HepG2 (cell line): ENCODE data around the gene KRTAP9-9. TPM values are rescaled to one million over a fixed set of nuclear protein-coding genes. Genes with fewer than 3 reads are reported as not detected.

ENCODE experiments used
- ATAC-seq: fragments of 200-7000 bp; cut with Tn5 transposase; 3 replicates; pipeline ENCODE4 v1.9.1; 2020; ENCODE audit warnings: mild to moderate bottlenecking, moderate library complexity
- BruUV-seq: library from RNA; stranded (reverse); fragments of 400-500 nt; replicated peaks from 2 replicates; lab custom pipeline; 2021; lab: Mats Ljungman, UMichigan
- CTCF ChIA-PET: fragments of 300-600 bp; formaldehyde crosslinking; extraction: SDS; loops from one replicate; lab custom pipeline; 2021; ENCODE audit warnings: low total read pairs, inconsistent platforms, low intra/inter-chr PET ratio; lab: Yijun Ruan, JAX
- POLR2A ChIA-PET: fragments of 350-600 bp; sonication (Branson Sonifier 250); formaldehyde crosslinking; loops from one replicate; lab custom pipeline; 2020; ENCODE audit warnings: antibody characterized with exemption, inconsistent platforms; lab: Yijun Ruan, JAX
- DNase-seq: peaks from one replicate; pipeline ENCODE4 v3.0.0-alpha.2; 2015; ENCODE audit warnings: low spot score
- FAIRE-seq: peaks from 3 replicates; lab custom pipeline; 2011; peaks lifted over from hg19 to GRCh38; lab: Jason Lieb, UNC
- H2AFZ ChIP-seq: one replicate; pipeline ENCODE4 v1.6.1; 2011; ENCODE audit warnings: low read length, inconsistent platforms
- H3K27ac ChIP-seq: fragments of 300-600 bp; 3 replicates; pipeline ENCODE4 v1.8.0; 2011; ENCODE audit warnings: mixed run types, mild to moderate bottlenecking, mixed read lengths, low read length, inconsistent platforms; ENCODE audit not compliant: insufficient read depth; ENCODE audit errors: extremely low read length
- H3K27me3 ChIP-seq, 2 experiments: fragments of 200-600 bp in 1 of 2; 2 replicates in 1 of 2; 3 replicates in 1 of 2; pipeline versions ENCODE4 v1.6.0 to v1.8.0; 2011; ENCODE audit warnings: low read length in 2 of 2, mild to moderate bottlenecking in 2 of 2, moderate library complexity in 2 of 2, inconsistent platforms in 1 of 2; ENCODE audit not compliant: insufficient read depth in 2 of 2, control insufficient read depth in 1 of 2
- H3K36me3 ChIP-seq, 2 experiments: fragments of 200-600 bp in 1 of 2; replicated peaks in 1 of 2; 2 replicates in 1 of 2; 3 replicates in 1 of 2; pipeline versions ENCODE4 v1.5.1 to v1.8.0; 2011; ENCODE audit warnings: low read length in 2 of 2, inconsistent platforms in 1 of 2; ENCODE audit not compliant: insufficient read depth in 2 of 2, control insufficient read depth in 1 of 2
- H3K4me1 ChIP-seq: 2 replicates; pipeline ENCODE4 v1.5.1; 2012; ENCODE audit warnings: low read length, inconsistent platforms; ENCODE audit not compliant: insufficient read depth
- H3K4me2 ChIP-seq: 2 replicates; pipeline ENCODE4 v1.6.0; 2011; ENCODE audit warnings: low read depth, low read length, inconsistent platforms
- H3K4me3 ChIP-seq, 3 experiments: fragments of 200-600 bp in 1 of 3; sonication (generic), shearing (Covaris generic) in 1 of 3; replicated peaks in 1 of 3; 2 replicates each; pipeline ENCODE4 v1.5.1; 2011 to 2016; ENCODE audit warnings: low read length in 3 of 3, inconsistent platforms in 2 of 3, low read depth in 2 of 3, mild to moderate bottlenecking in 2 of 3, control low read depth in 1 of 3, mixed read lengths in 1 of 3; ENCODE audit not compliant: insufficient read depth in 1 of 3
- H3K79me2 ChIP-seq: one replicate; pipeline ENCODE4 v1.6.1; 2011; ENCODE audit warnings: low read length, inconsistent platforms; ENCODE audit not compliant: insufficient read depth
- H3K9ac ChIP-seq: 2 replicates; pipeline ENCODE4 v1.6.0; 2011; ENCODE audit warnings: mild to moderate bottlenecking, low read depth, low read length, inconsistent platforms; ENCODE audit not compliant: insufficient read depth
- H3K9me3 ChIP-seq: 2 replicates; pipeline ENCODE4 v1.5.1; 2012; ENCODE audit warnings: mild to moderate bottlenecking, low read length
- H4K20me1 ChIP-seq: 2 replicates; pipeline ENCODE4 v1.6.0; 2011; ENCODE audit warnings: inconsistent platforms, mild to moderate bottlenecking, low read length, moderate library complexity; ENCODE audit not compliant: insufficient read depth
- ETV5 ChIP-seq: IDR thresholded peaks from 2 replicates; pipeline ENCODE4 v1.6.1; 2018; ENCODE audit warnings: missing biosample characterization, missing genetic modification reagents, inconsistent platforms, borderline replicate concordance
- FIP1L1 ChIP-seq: fragments of 200-400 bp; formaldehyde crosslinking; IDR thresholded peaks from 2 replicates; pipeline ENCODE4 v1.6.1; 2018; ENCODE audit warnings: low read depth, mild to moderate bottlenecking, low read length, moderate library complexity, borderline replicate concordance; ENCODE audit not compliant: insufficient read depth
- FOXJ3 ChIP-seq: sonication (generic); formaldehyde crosslinking; IDR thresholded peaks from 2 replicates; pipeline ENCODE4 v1.4.0; 2020; ENCODE audit warnings: missing genetic modification reagents, mild to moderate bottlenecking, borderline replicate concordance
- RXRA ChIP-seq: sonication (generic); formaldehyde crosslinking; IDR thresholded peaks from 2 replicates; pipeline ENCODE4 v1.5.1; 2020; ENCODE audit warnings: missing genetic modification reagents
- USF2 ChIP-seq, 2 experiments: sonication (generic) in 1 of 2; formaldehyde crosslinking in 1 of 2; IDR thresholded peaks; 2 replicates each; pipeline versions ENCODE4 v1.5.1 to v1.6.1; 2011 to 2020; ENCODE audit warnings: borderline replicate concordance in 1 of 2, low read depth in 1 of 2, low read length in 1 of 2, mild to moderate bottlenecking in 1 of 2, missing genetic modification reagents in 1 of 2, moderate library complexity in 1 of 2
- ZBTB49 ChIP-seq: sonication (generic); formaldehyde crosslinking; IDR thresholded peaks from 2 replicates; pipeline ENCODE4 v1.4.0; 2020; ENCODE audit warnings: missing genetic modification reagents, borderline replicate concordance
- ZNF766 ChIP-seq: sonication (generic); formaldehyde crosslinking; IDR thresholded peaks from 2 replicates; pipeline ENCODE4 v1.5.0; 2020; ENCODE audit warnings: missing genetic modification reagents, borderline replicate concordance
- WGBS: methylation state at CpG from one replicate; pipeline ENCODE4 v1.1.6; 2017; ENCODE audit warnings: low lambda C conversion rate; 5-methylcytosine and 5-hydroxymethylcytosine counted together
- in situ Hi-C: cut with HindIII; loops from 2 replicates; pipeline ENCODE4 v1.10.0; 2017; ENCODE audit warnings: low pct_unique_long_range_greater_than_20kb; ENCODE audit not compliant: extremely low pct_ligation_motif_present
- intact Hi-C: fragments of 100-400 bp; cut with micrococcal nuclease; formaldehyde crosslinking; loops from one replicate; pipeline ENCODE4 v1.10.0; 2022; ENCODE audit not compliant: unreplicated experiment
- polyA plus RNA-seq, 8 experiments: library from polyadenylated mRNA; depleted of rRNA in 3 of 8; stranded (reverse) in 7 of 8; unstranded in 1 of 8; fragments of >200 nt; fragmentation: Illumina TruSeq in 4 of 8; extraction: Trizol in 4 of 8; gene quantifications; 2 replicates each; pipeline versions ENCODE4 v1.2.1 to v1.2.3, GENCODE V29; 2011 to 2016; ENCODE audit warnings: low read depth in 4 of 8, missing spikeins in 1 of 8, mixed read lengths in 1 of 8; ENCODE audit not compliant: insufficient read depth in 1 of 8
- small RNA-seq, 3 experiments: library from RNA; depleted of rRNA; stranded (forward); fragments of <200 nt; gene quantifications; one replicate each; pipeline ENCODE3, GENCODE V24; 2012; ENCODE audit warnings: low read depth in 2 of 3, low replicate concordance in 1 of 3; ENCODE audit not compliant: insufficient read length in 3 of 3, insufficient read depth in 2 of 3
- total RNA-seq, 5 experiments: library from RNA; depleted of rRNA; stranded (reverse); fragments of >200 nt; fragmentation: Illumina TruSeq; extraction: Trizol; gene quantifications; 2 replicates each; pipeline ENCODE4 v1.2.3, GENCODE V29; 2016; ENCODE audit warnings: low read depth in 1 of 5

Gene KRTAP9-9
- total and polyA plus RNA-seq, 2 of the 13 experiments (the other 11 are each of a cell fraction or from before 2014, with no cell fraction given) = not detected

- DNase-seq (no peak), ATAC-seq (no peak), FAIRE-seq (no peak)
- CTCF ChIA-PET = no interaction called here
- intact Hi-C loops (no loop called here), in situ Hi-C loops (no loop called here)
- H3K27ac ChIP-seq = no peak overlapping the region
- POLR2A ChIA-PET = no interaction called here
- no peaks in the 10 kb centered on the region for H3K9me3 ChIP-seq
- peaks cover 3 to 47% of the 10 kb centered on the region in 2 experiments; a peak in 3 of 5 replicates for H3K27me3 ChIP-seq
- no peak for TF ChIP-seq ZBTB49
- TF ChIP-seq USF2 (IDR thresholded peaks at IDR 0.05; ENCODE audit: low read depth, low read length) = no peak
- TF ChIP-seq USF2 (CRISPR knock-in tag; IDR thresholded peaks at IDR 0.05; ENCODE audit: borderline replicate concordance) = no peak
- no peak for TF ChIP-seq FOXJ3 (CRISPR knock-in tag)
- TF ChIP-seq RXRA (CRISPR knock-in tag) = no peak
- no peak for TF ChIP-seq ZNF766
- no peak for TF ChIP-seq ETV5
- no peak for TF ChIP-seq FIP1L1
- no peak overlapping the region for H3K4me3 ChIP-seq
- H3K36me3 ChIP-seq = no peaks in the 10 kb centered on the region
- no peaks in the 10 kb centered on the region for H3K4me1 ChIP-seq
- no peak overlapping the region for H3K9ac ChIP-seq
- H3K79me2 ChIP-seq = no peaks in the 10 kb centered on the region
- no TSS peak for BruUV-seq
- WGBS = 19% methylated on average over 12 of the region's 12 CpGs
- no peak overlapping the region for H2AFZ ChIP-seq
- no peaks in the 10 kb centered on the region for H4K20me1 ChIP-seq
- H3K4me2 ChIP-seq = no peak overlapping the region
These were observed 48.9 kb downstream of the KRTAP9-9 start for GRCh38 chr17:41304091-41304490.

Small RNAs within 50 kb of the gene (small RNA-seq; reads per million reads assigned to genes)
- gene KRTAP9-10P = 0 reads per million in 3 experiments

Other genes starting within 250 kb of the KRTAP9-9 start
Only the 30 nearest of the 40 such genes appear.
- gene KRTAP2-3, start 195.3 kb upstream of the KRTAP9-9 start, total RNA-seq (2016; rRNA removed; fragmentation: Illumina TruSeq; extraction: Trizol) = not detected in 2 replicates
- gene KRTAP2-3, start 195.3 kb upstream of the KRTAP9-9 start, polyA plus RNA-seq (2011; rRNA removed) = 0.24 and 0.25 TPM in 2 replicates
- not detected in 2 replicates for gene KRTAP2-4, start 189.5 kb upstream of the KRTAP9-9 start, total RNA-seq (2016; rRNA removed; fragmentation: Illumina TruSeq; extraction: Trizol)
- not detected in 2 replicates for gene KRTAP2-4, start 189.5 kb upstream of the KRTAP9-9 start, polyA plus RNA-seq (2011; rRNA removed)
- gene KRTAP4-7, start 171.2 kb upstream of the KRTAP9-9 start, total RNA-seq (2016; rRNA removed; fragmentation: Illumina TruSeq; extraction: Trizol) = not detected in 2 replicates
- not detected in 2 replicates for gene KRTAP4-7, start 171.2 kb upstream of the KRTAP9-9 start, polyA plus RNA-seq (2011; rRNA removed)
- not detected in 2 replicates for gene KRTAP4-8, start 157.2 kb upstream of the KRTAP9-9 start, total RNA-seq (2016; rRNA removed; fragmentation: Illumina TruSeq; extraction: Trizol)
- gene KRTAP4-8, start 157.2 kb upstream of the KRTAP9-9 start, polyA plus RNA-seq (2011; rRNA removed) = not detected in 2 replicates
- not detected in 2 replicates for gene KRTAP4-16, start 153.2 kb upstream of the KRTAP9-9 start, total RNA-seq (2016; rRNA removed; fragmentation: Illumina TruSeq; extraction: Trizol)
- gene KRTAP4-16, start 153.2 kb upstream of the KRTAP9-9 start, polyA plus RNA-seq (2011; rRNA removed) = not detected in 2 replicates
- not detected in 2 replicates for gene KRTAP4-9, start 150.0 kb upstream of the KRTAP9-9 start, total RNA-seq (2016; rRNA removed; fragmentation: Illumina TruSeq; extraction: Trizol)
- gene KRTAP4-9, start 150.0 kb upstream of the KRTAP9-9 start, polyA plus RNA-seq (2011; rRNA removed) = not detected in 2 replicates
- not detected in 2 replicates for gene KRTAP4-11, start 137.0 kb upstream of the KRTAP9-9 start, total RNA-seq (2016; rRNA removed; fragmentation: Illumina TruSeq; extraction: Trizol)
- gene KRTAP4-11, start 137.0 kb upstream of the KRTAP9-9 start, polyA plus RNA-seq (2011; rRNA removed) = not detected in 2 replicates
- gene KRTAP4-12, start 131.2 kb upstream of the KRTAP9-9 start, total RNA-seq (2016; rRNA removed; fragmentation: Illumina TruSeq; extraction: Trizol) = not detected in 2 replicates
- not detected in 2 replicates for gene KRTAP4-12, start 131.2 kb upstream of the KRTAP9-9 start, polyA plus RNA-seq (2011; rRNA removed)
- not detected in 2 replicates for gene KRTAP4-6, start 114.8 kb upstream of the KRTAP9-9 start, total RNA-seq (2016; rRNA removed; fragmentation: Illumina TruSeq; extraction: Trizol)
- not detected in 2 replicates for gene KRTAP4-6, start 114.8 kb upstream of the KRTAP9-9 start, polyA plus RNA-seq (2011; rRNA removed)
- not detected in 2 replicates for gene KRTAP4-5, start 105.6 kb upstream of the KRTAP9-9 start, total RNA-seq (2016; rRNA removed; fragmentation: Illumina TruSeq; extraction: Trizol)
- gene KRTAP4-5, start 105.6 kb upstream of the KRTAP9-9 start, polyA plus RNA-seq (2011; rRNA removed) = not detected in 2 replicates
- gene KRTAP4-4, start 94.6 kb upstream of the KRTAP9-9 start, total RNA-seq (2016; rRNA removed; fragmentation: Illumina TruSeq; extraction: Trizol) = not detected in 2 replicates
- not detected in 2 replicates for gene KRTAP4-4, start 94.6 kb upstream of the KRTAP9-9 start, polyA plus RNA-seq (2011; rRNA removed)
- gene KRTAP4-3, start 87.2 kb upstream of the KRTAP9-9 start, total RNA-seq (2016; rRNA removed; fragmentation: Illumina TruSeq; extraction: Trizol) = not detected in 2 replicates
- gene KRTAP4-3, start 87.2 kb upstream of the KRTAP9-9 start, polyA plus RNA-seq (2011; rRNA removed) = not detected in 2 replicates
- not detected in 2 replicates for gene KRTAP4-2, start 77.2 kb upstream of the KRTAP9-9 start, total RNA-seq (2016; rRNA removed; fragmentation: Illumina TruSeq; extraction: Trizol)
- gene KRTAP4-2, start 77.2 kb upstream of the KRTAP9-9 start, polyA plus RNA-seq (2011; rRNA removed) = not detected in 2 replicates
- gene KRTAP4-1, start 70.5 kb upstream of the KRTAP9-9 start, total RNA-seq (2016; rRNA removed; fragmentation: Illumina TruSeq; extraction: Trizol) = not detected in 2 replicates
- not detected in 2 replicates for gene KRTAP4-1, start 70.5 kb upstream of the KRTAP9-9 start, polyA plus RNA-seq (2011; rRNA removed)
- gene KRTAP9-1, start 65.5 kb upstream of the KRTAP9-9 start, total RNA-seq (2016; rRNA removed; fragmentation: Illumina TruSeq; extraction: Trizol) = not detected in 2 replicates
- gene KRTAP9-1, start 65.5 kb upstream of the KRTAP9-9 start, polyA plus RNA-seq (2011; rRNA removed) = not detected in 2 replicates
- gene KRTAP9-2, start 28.7 kb upstream of the KRTAP9-9 start, total RNA-seq (2016; rRNA removed; fragmentation: Illumina TruSeq; extraction: Trizol) = not detected in 2 replicates
- not detected in 2 replicates for gene KRTAP9-2, start 28.7 kb upstream of the KRTAP9-9 start, polyA plus RNA-seq (2011; rRNA removed)
- gene KRTAP9-3, start 22.9 kb upstream of the KRTAP9-9 start, total RNA-seq (2016; rRNA removed; fragmentation: Illumina TruSeq; extraction: Trizol) = not detected in 2 replicates
- gene KRTAP9-3, start 22.9 kb upstream of the KRTAP9-9 start, polyA plus RNA-seq (2011; rRNA removed) = not detected in 2 replicates
- not detected in 2 replicates for gene KRTAP9-8, start 17.4 kb upstream of the KRTAP9-9 start, total RNA-seq (2016; rRNA removed; fragmentation: Illumina TruSeq; extraction: Trizol)
- not detected in 2 replicates for gene KRTAP9-8, start 17.4 kb upstream of the KRTAP9-9 start, polyA plus RNA-seq (2011; rRNA removed)
- gene KRTAP9-4, start 5.7 kb upstream of the KRTAP9-9 start, total RNA-seq (2016; rRNA removed; fragmentation: Illumina TruSeq; extraction: Trizol) = not detected in 2 replicates
- gene KRTAP9-4, start 5.7 kb upstream of the KRTAP9-9 start, polyA plus RNA-seq (2011; rRNA removed) = not detected in 2 replicates
- gene KRTAP9-6, start 10.0 kb downstream of the KRTAP9-9 start, total RNA-seq (2016; rRNA removed; fragmentation: Illumina TruSeq; extraction: Trizol) = not detected in 2 replicates
- gene KRTAP9-6, start 10.0 kb downstream of the KRTAP9-9 start, polyA plus RNA-seq (2011; rRNA removed) = not detected in 2 replicates
- gene KRTAP9-7, start 20.3 kb downstream of the KRTAP9-9 start, total RNA-seq (2016; rRNA removed; fragmentation: Illumina TruSeq; extraction: Trizol) = not detected in 2 replicates
- not detected in 2 replicates for gene KRTAP9-7, start 20.3 kb downstream of the KRTAP9-9 start, polyA plus RNA-seq (2011; rRNA removed)
- gene KRTAP29-1, start 47.5 kb downstream of the KRTAP9-9 start, total RNA-seq (2016; rRNA removed; fragmentation: Illumina TruSeq; extraction: Trizol) = not detected in 2 replicates
- gene KRTAP29-1, start 47.5 kb downstream of the KRTAP9-9 start, polyA plus RNA-seq (2011; rRNA removed) = not detected in 2 replicates
- not detected in 2 replicates for gene KRTAP16-1, start 53.9 kb downstream of the KRTAP9-9 start, total RNA-seq (2016; rRNA removed; fragmentation: Illumina TruSeq; extraction: Trizol)
- not detected in 2 replicates for gene KRTAP16-1, start 53.9 kb downstream of the KRTAP9-9 start, polyA plus RNA-seq (2011; rRNA removed)
- gene KRTAP17-1, start 60.3 kb downstream of the KRTAP9-9 start, total RNA-seq (2016; rRNA removed; fragmentation: Illumina TruSeq; extraction: Trizol) = not detected in 2 replicates
- gene KRTAP17-1, start 60.3 kb downstream of the KRTAP9-9 start, polyA plus RNA-seq (2011; rRNA removed) = not detected in 2 replicates
- gene KRT33A, start 95.4 kb downstream of the KRTAP9-9 start, total RNA-seq (2016; rRNA removed; fragmentation: Illumina TruSeq; extraction: Trizol) = not detected in 2 replicates
- not detected in 2 replicates for gene KRT33A, start 95.4 kb downstream of the KRTAP9-9 start, polyA plus RNA-seq (2011; rRNA removed)
- not detected in 2 replicates for gene KRT33B, start 114.4 kb downstream of the KRTAP9-9 start, total RNA-seq (2016; rRNA removed; fragmentation: Illumina TruSeq; extraction: Trizol)
- not detected in 2 replicates for gene KRT33B, start 114.4 kb downstream of the KRTAP9-9 start, polyA plus RNA-seq (2011; rRNA removed)
- not detected in 2 replicates for gene KRT34, start 126.9 kb downstream of the KRTAP9-9 start, total RNA-seq (2016; rRNA removed; fragmentation: Illumina TruSeq; extraction: Trizol)
- 0.05 TPM in 1 of 2 replicates, not detected in the other for gene KRT34, start 126.9 kb downstream of the KRTAP9-9 start, polyA plus RNA-seq (2011; rRNA removed)
- gene KRT31, start 142.2 kb downstream of the KRTAP9-9 start, total RNA-seq (2016; rRNA removed; fragmentation: Illumina TruSeq; extraction: Trizol) = not detected in 2 replicates
- gene KRT31, start 142.2 kb downstream of the KRTAP9-9 start, polyA plus RNA-seq (2011; rRNA removed) = 0.05 TPM in 2 replicates
- not detected in 2 replicates for gene KRT37, start 169.2 kb downstream of the KRTAP9-9 start, total RNA-seq (2016; rRNA removed; fragmentation: Illumina TruSeq; extraction: Trizol)
- 0.69 and 0.76 TPM in 2 replicates for gene KRT37, start 169.2 kb downstream of the KRTAP9-9 start, polyA plus RNA-seq (2011; rRNA removed)
- gene KRT38, start 185.6 kb downstream of the KRTAP9-9 start, total RNA-seq (2016; rRNA removed; fragmentation: Illumina TruSeq; extraction: Trizol) = not detected in 2 replicates
- gene KRT38, start 185.6 kb downstream of the KRTAP9-9 start, polyA plus RNA-seq (2011; rRNA removed) = not detected in 2 replicates